Putamen (tissue), 1 donor: ENCODE measurements around the gene PRR29.

Experiments used
- DNase-seq: peaks from one replicate; pipeline ENCODE4 v3.0.0-alpha.2; 2016; ENCODE audit warnings: low spot score

Gene PRR29

DNA sequence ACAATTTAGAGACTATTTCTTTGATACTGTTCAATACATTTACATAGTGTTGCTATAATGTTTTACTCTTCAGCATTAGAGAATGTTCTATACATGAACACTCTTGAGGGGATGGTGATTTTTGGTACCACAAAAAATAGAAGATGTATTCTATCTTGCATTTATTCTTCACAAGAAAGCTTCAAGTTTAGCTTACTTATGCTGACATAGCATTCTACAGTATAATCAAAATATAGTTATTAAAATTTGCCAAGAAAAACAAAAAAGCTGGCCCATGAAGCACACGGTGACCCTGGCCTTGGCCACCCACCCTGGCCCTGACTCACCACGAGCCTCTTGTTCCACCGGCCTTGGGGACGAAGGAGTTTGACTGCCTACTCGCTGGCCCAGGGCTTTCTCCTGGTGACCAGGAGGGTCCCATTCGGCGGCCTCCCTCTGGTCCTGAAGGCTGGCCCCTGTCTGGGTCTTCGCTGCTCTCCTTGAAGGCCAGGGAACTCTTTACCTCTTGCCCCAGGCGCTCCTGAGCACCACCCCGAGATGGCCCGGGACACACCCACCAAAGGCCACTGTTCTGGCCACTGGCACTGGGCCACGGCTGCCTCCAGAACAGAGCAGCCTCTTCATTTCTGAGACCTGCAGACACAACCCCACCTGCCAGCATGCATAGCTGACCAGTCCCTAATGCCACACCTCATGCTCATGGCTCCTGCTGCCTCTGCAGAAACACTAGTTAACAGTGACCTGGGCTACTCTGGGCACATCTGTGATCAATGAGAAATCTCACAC is 44.7 kb downstream of the PRR29 start:
- DNase-seq: no peak

DNA sequence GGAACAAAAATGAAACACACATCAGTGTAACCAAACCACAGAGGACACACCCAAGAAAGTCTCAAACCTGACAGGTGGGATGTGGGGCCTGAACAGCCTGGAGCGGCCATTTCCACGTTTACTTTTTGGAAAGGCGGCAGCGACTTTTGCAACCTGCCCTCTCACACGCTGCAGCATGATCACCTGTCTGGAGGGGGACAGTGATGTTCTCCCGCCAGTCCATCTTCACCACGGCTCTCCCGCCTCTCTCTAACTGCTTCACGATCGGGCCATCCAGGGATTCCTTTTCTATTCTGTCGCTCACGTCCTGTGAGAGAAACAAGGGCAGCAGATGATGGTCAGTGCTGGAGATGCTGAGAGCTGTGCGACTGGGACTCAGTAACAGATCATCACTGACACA is 47.0 kb downstream of the PRR29 start:
- no peak for DNase-seq

DNA sequence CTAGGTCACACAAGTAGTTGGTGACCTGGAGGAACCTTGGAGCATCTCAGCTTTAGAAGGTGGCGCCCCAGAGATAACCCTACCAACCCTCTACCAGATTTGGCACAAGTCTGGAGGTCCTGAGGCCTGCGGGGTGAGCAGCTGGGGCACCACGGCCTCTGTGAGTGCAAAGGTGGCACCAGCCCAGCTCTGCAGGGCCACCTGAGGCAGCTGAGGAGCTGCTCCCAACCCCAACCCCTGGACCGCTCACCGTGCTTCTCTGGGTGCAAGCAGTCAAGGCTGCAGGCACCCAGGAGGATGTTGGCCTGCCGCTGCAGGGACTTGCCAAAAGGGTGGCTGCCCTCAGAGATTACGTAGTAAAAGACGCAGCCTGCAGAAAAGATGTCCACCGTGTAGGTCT is 50.7 kb downstream of the PRR29 start:
- no peak for DNase-seq

GRCh38 chr17:64051153-64051552 is 53.0 kb downstream of the PRR29 start:
- DNase-seq: no peak

- DNase-seq: no peak
Observed at GRCh38 chr17:64053101-64053500, 55.0 kb downstream of the PRR29 start.
